ENCODE measurements around the gene RAB40B. TPM values are rescaled to one million over a fixed set of nuclear protein-coding genes. Genes with fewer than 3 reads are reported as not detected.

Gene RAB40B
- total and polyA plus RNA-seq, 2 of the 13 experiments (the other 11 are each of a cell fraction or from before 2014, with no cell fraction given) = 6.2 to 6.5 TPM

GRCh38 chr17:82665891-82666290, 32.6 kb downstream of the RAB40B start (continued):
- no peak for TF ChIP-seq UBTF (CRISPR knock-in tag; IDR thresholded peaks at IDR 0.05)
- no peak for TF ChIP-seq ZNF772 (CRISPR knock-in tag; IDR thresholded peaks at IDR 0.05)

GRCh38 chr17:82665217-82665616, 33.3 kb downstream of the RAB40B start:
- no peaks in the 10 kb centered on the region for H3K79me2 ChIP-seq (ENCODE audit: insufficient read depth, low read length)
- no peak for TF ChIP-seq KLF15 (CRISPR knock-in tag; IDR thresholded peaks at IDR 0.05; ENCODE audit: borderline replicate concordance)
- no peak for TF ChIP-seq NR0B2 (CRISPR knock-in tag; IDR thresholded peaks at IDR 0.05)
- no peak for TF ChIP-seq BCL3 (CRISPR knock-in tag; IDR thresholded peaks at IDR 0.05)
- TF ChIP-seq NFYC (CRISPR knock-in tag; IDR thresholded peaks at IDR 0.05) = no peak
- no peak for TF ChIP-seq RFX3 (CRISPR knock-in tag; IDR thresholded peaks at IDR 0.05)
- no peak for TF ChIP-seq FOXA1 (IDR thresholded peaks at IDR 0.05)
- TF ChIP-seq FOXA1 (CRISPR knock-in tag; IDR thresholded peaks at IDR 0.05) = no peak
- TF ChIP-seq POLR2AphosphoS5 (IDR thresholded peaks at IDR 0.05; ENCODE audit: low read depth, low read length) = no peak
- TF ChIP-seq ATF7-NPFF (CRISPR knock-in tag; IDR thresholded peaks at IDR 0.05; ENCODE audit: low read depth) = no peak
- TF ChIP-seq ELF3 (CRISPR knock-in tag; IDR thresholded peaks at IDR 0.05) = no peak
- no peak for TF ChIP-seq ZBTB38 (CRISPR knock-in tag; IDR thresholded peaks at IDR 0.05)
- TF ChIP-seq YY1 (IDR thresholded peaks at IDR 0.05; ENCODE audit: insufficient read depth, insufficient replicate concordance, low read depth, low read length) = no peak
- TF ChIP-seq ZNF670 (CRISPR knock-in tag; IDR thresholded peaks at IDR 0.05; ENCODE audit: borderline replicate concordance) = no peak
- no peak for TF ChIP-seq ZNF234 (CRISPR knock-in tag; conservative IDR thresholded peaks at IDR 0.05)
- TF ChIP-seq SMARCC2 (IDR thresholded peaks at IDR 0.05) = no peak
- TF ChIP-seq ZNF644 (CRISPR knock-in tag; IDR thresholded peaks at IDR 0.05; ENCODE audit: low read depth) = no peak
- no peak for TF ChIP-seq MAF1 (CRISPR knock-in tag; IDR thresholded peaks at IDR 0.05; ENCODE audit: borderline replicate concordance)
- no peak for TF ChIP-seq TEAD3 (CRISPR knock-in tag; optimal IDR thresholded peaks at IDR 0.05; ENCODE audit: borderline replicate concordance)
- no peak for TF ChIP-seq ZNF205 (CRISPR knock-in tag; IDR thresholded peaks at IDR 0.05)
- no peak for TF ChIP-seq ZNF225 (CRISPR knock-in tag; IDR thresholded peaks at IDR 0.05)
- DNase-seq (ENCODE audit: low spot score) = no peak
- no peaks in the 10 kb centered on the region for H3K27me3 ChIP-seq (ENCODE audit: control insufficient read depth in 1 of 2, insufficient read depth in 2 of 2, low read length in 2 of 2)
- no peak for ATAC-seq
- no peak overlapping the region for H3K27ac ChIP-seq (ENCODE audit: extremely low read length, insufficient read depth, low read length)
- ChIA-PET CTCF (ENCODE audit: low intra/inter-chr PET ratio, low total read pairs) (no interaction called here), POLR2A (no interaction called here)
- no TSS peak for BruUV-seq (replicated peaks)
- no peaks in the 10 kb centered on the region for H4K20me1 ChIP-seq (ENCODE audit: insufficient read depth, low read length)
- intact Hi-C loops (cut with micrococcal nuclease; ENCODE audit: unreplicated experiment) = no loop called here
- no peaks in the 10 kb centered on the region for H3K9me3 ChIP-seq (ENCODE audit: low read length)
- peaks cover 17% of the 10 kb centered on the region for H3K4me1 ChIP-seq (ENCODE audit: insufficient read depth, low read length)
- in situ Hi-C loops (cut with HindIII; ENCODE audit: extremely low pct_ligation_motif_present, low pct_unique_long_range_greater_than_20kb) = loop anchor here (5.0 kb wide), 1 partner anchor 112 kb away; no protein-coding TSS in a partner anchor
- H3K36me3 ChIP-seq (replicated peaks in 1 of 2; ENCODE audit: control insufficient read depth in 1 of 2, insufficient read depth in 2 of 2, low read length in 2 of 2) = no peaks in the 10 kb centered on the region
- no peak overlapping the region for H3K4me3 ChIP-seq (replicated peaks in 1 of 3; ENCODE audit: insufficient read depth in 1 of 3, low read depth in 2 of 3, low read length in 3 of 3)
- FAIRE-seq = no peak
- H3K9ac ChIP-seq (ENCODE audit: insufficient read depth, low read depth, low read length) = no peak overlapping the region
- no peak overlapping the region for H3K4me2 ChIP-seq (ENCODE audit: low read depth, low read length)
- H2AFZ ChIP-seq (ENCODE audit: low read length) = no peak overlapping the region
- 74% methylated on average over 11 of the region's 11 CpGs for WGBS (ENCODE audit: low lambda C conversion rate)
